GM20000 (cell line): Measurements from ENCODE around the gene TRMT112.
"Not testable (repeated sequence)": the region's sequence is repeated elsewhere in the genome, so short reads cannot be mapped to it uniquely, and the experiment has no call there.

Experiments used
- DNase-seq: peaks from one replicate; pipeline ENCODE4 v3.0.0; 2012; ENCODE audit warnings: low spot score
- CTCF ChIP-seq: IDR thresholded peaks from 2 replicates; pipeline ENCODE4 v1.5.1; 2012; ENCODE audit warnings: mild to moderate bottlenecking, control low read depth; ENCODE audit errors: extremely low read depth, missing control alignments

The TRMT112 gene

GRCh38 chr11:64318766-64319761 lies 1.7 kb upstream of the TRMT112 start:
- DNase-seq: no peak
- TF ChIP-seq CTCF: no peak

- peak; percentile 97 for DNase-seq
- TF ChIP-seq CTCF: peak; percentile 50
Observed at GRCh38 chr11:64317961-64318765, 804 bp upstream of the TRMT112 start, which contains the start of gene PRDX5. PRDX5 (plus strand) TSS chr11:64318121; CDS start chr11:64318216, 95 bp downstream.

GRCh38 chr11:64316672-64317324 lies 561 bp downstream of the TRMT112 start:
- no peak for DNase-seq
- no peak for TF ChIP-seq CTCF

DNA sequence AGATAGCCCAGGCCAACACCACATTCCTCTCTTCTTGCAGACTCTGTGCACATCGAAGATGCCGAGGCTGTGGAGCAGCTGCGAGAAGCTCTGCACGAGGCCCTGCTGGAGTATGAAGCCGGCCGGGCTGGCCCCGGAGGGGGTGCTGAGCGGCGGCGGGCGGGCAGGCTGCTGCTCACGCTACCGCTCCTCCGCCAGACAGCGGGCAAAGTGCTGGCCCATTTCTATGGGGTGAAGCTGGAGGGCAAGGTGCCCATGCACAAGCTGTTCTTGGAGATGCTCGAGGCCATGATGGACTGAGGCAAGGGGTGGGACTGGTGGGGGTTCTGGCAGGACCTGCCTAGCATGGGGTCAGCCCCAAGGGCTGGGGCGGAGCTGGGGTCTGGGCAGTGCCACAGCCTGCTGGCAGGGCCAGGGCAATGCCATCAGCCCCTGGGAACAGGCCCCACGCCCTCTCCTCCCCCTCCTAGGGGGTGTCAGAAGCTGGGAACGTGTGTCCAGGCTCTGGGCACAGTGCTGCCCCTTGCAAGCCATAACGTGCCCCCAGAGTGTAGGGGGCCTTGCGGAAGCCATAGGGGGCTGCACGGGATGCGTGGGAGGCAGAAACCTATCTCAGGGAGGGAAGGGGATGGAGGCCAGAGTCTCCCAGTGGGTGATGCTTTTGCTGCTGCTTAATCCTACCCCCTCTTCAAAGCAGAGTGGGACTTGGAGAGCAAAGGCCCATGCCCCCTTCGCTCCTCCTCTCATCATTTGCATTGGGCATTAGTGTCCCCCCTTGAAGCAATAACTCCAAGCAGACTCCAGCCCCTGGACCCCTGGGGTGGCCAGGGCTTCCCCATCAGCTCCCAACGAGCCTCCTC lies 1.5 kb downstream of the TRMT112 start:
- DNase-seq: not testable (repeated sequence)

DNA sequence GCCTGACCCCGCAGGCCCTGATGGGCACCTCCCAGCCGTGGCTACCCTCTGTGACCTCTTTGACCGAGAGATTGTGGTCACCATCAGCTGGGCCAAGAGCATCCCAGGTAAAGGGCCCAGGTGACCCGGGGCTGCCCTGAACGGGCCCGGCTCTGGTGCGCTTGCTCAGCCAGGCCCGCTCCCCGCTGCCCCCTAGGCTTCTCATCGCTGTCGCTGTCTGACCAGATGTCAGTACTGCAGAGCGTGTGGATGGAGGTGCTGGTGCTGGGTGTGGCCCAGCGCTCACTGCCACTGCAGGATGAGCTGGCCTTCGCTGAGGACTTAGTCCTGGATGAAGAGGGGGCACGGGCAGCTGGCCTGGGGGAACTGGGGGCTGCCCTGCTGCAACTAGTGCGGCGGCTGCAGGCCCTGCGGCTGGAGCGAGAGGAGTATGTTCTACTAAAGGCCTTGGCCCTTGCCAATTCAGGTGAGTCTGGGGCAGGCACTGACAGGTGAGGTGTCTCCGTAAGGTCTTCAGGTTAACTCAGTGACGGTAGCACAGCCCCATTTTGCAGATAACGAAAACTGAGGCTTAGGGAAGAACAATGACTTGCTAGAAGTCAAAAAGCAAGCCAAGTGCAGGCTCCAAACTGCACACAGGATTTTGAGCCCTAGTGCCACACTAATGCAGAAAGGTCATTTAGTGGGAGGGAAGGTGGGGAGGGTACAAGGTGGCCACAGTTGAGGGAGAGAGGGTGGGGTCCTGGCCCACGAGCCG lies 2.4 kb downstream of the TRMT112 start:
- TF ChIP-seq CTCF: no peak
- no peak for DNase-seq

GRCh38 chr11:64314146-64314804 lies 3.1 kb downstream of the TRMT112 start:
- no peak for DNase-seq
- TF ChIP-seq CTCF: no peak
